GM12878 (cell line): ENCODE results near the gene GDA. TPM values are rescaled to one million over a fixed set of nuclear protein-coding genes. Genes with fewer than 3 reads are reported as not detected.

Experiments
- ATAC-seq: fragments of 200-7000 bp; cut with Tn5 transposase; 3 replicates; pipeline ENCODE4 v1.9.1; 2020; ENCODE audit warnings: mild to moderate bottlenecking, moderate library complexity
- BruUV-seq: library from RNA; stranded (reverse); fragments of 400-500 nt; replicated peaks from 2 replicates; lab custom pipeline; 2021; lab: Mats Ljungman, UMichigan
- CTCF ChIA-PET: fragments of 300-600 bp; sonication (Branson Sonifier 250); formaldehyde crosslinking; extraction: SDS; loops from one replicate; lab custom pipeline; 2021; ENCODE audit warnings: inconsistent platforms; lab: Yijun Ruan, JAX
- POLR2A ChIA-PET: fragments of 350-600 bp; formaldehyde crosslinking; extraction: SDS; loops from one replicate; lab custom pipeline; 2021; ENCODE audit warnings: inconsistent platforms; lab: Charles Lee
- RAD21 ChIA-PET: fragments of 300-600 bp; sonication (Branson Sonifier 250); formaldehyde crosslinking; loops from one replicate; lab custom pipeline; 2023; ENCODE audit warnings: antibody characterized with exemption; ENCODE audit not compliant: unreplicated experiment; lab: Charles Lee
- SMC1A ChIA-PET: fragments of 300-600 bp; sonication (Branson Sonifier 250); formaldehyde crosslinking; loops from one replicate; lab custom pipeline; 2023; ENCODE audit not compliant: unreplicated experiment, uncharacterized antibody; lab: Charles Lee
- DNase-seq: peaks from one replicate; pipeline ENCODE4 v3.0.0-alpha.2; 2011; ENCODE audit warnings: low read depth, low spot score
- FAIRE-seq: peaks from 3 replicates; lab custom pipeline; 2011; peaks lifted over from hg19 to GRCh38; lab: Jason Lieb, UNC
- H2AFZ ChIP-seq: 2 replicates; pipeline ENCODE4 v1.6.0; 2011; ENCODE audit warnings: low read depth, low read length, control low read depth; ENCODE audit not compliant: control insufficient read depth
- H3K27ac ChIP-seq: 2 replicates; pipeline ENCODE4 v1.5.1; 2011; ENCODE audit warnings: control low read depth; ENCODE audit not compliant: control insufficient read depth, insufficient read depth
- H3K27me3 ChIP-seq, 2 experiments: replicated peaks in 1 of 2; 2 replicates each; pipeline versions ENCODE4 v1.6.0 to v1.6.1; 2011; ENCODE audit warnings: low read length in 1 of 2; ENCODE audit not compliant: control insufficient read depth in 2 of 2, insufficient read depth in 2 of 2
- H3K36me3 ChIP-seq, 2 experiments: 2 replicates each; pipeline ENCODE4 v1.5.1; 2011; ENCODE audit warnings: low read length in 1 of 2; ENCODE audit not compliant: control insufficient read depth in 2 of 2, insufficient read depth in 2 of 2
- H3K4me1 ChIP-seq: 2 replicates; pipeline ENCODE4 v1.6.1; 2011; ENCODE audit warnings: mild to moderate bottlenecking, low read length, moderate library complexity, mixed read lengths; ENCODE audit not compliant: control insufficient read depth, insufficient read depth
- H3K4me2 ChIP-seq: 2 replicates; pipeline ENCODE4 v1.6.0; 2011; ENCODE audit warnings: control low read depth; ENCODE audit not compliant: control insufficient read depth, insufficient read depth
- H3K4me3 ChIP-seq: fragments of 200-600 bp; sonication (generic); 2 replicates; pipeline ENCODE4 v1.5.1; 2016
- H3K79me2 ChIP-seq: 2 replicates; pipeline ENCODE4 v1.6.0; 2011; ENCODE audit warnings: low read length; ENCODE audit not compliant: control insufficient read depth, insufficient read depth
- H3K9ac ChIP-seq: 2 replicates; pipeline ENCODE4 v1.8.0; 2011; ENCODE audit warnings: low read length, control low read depth, mixed read lengths; ENCODE audit not compliant: control insufficient read depth, insufficient read depth
- H3K9me3 ChIP-seq: replicated peaks from 3 replicates; pipeline ENCODE4 v1.5.1; 2011; ENCODE audit warnings: mild to moderate bottlenecking, low read length; ENCODE audit not compliant: control insufficient read depth, insufficient read depth
- H4K20me1 ChIP-seq: 2 replicates; pipeline ENCODE4 v1.6.0; 2011; ENCODE audit not compliant: control insufficient read depth, insufficient read depth
- CHD1 ChIP-seq: IDR thresholded peaks from 2 replicates; pipeline ENCODE4 v1.6.1; 2012; ENCODE audit warnings: low read depth, low read length, improper control_type of control experiment
- CREM ChIP-seq: IDR thresholded peaks from 2 replicates; pipeline ENCODE4 v1.6.1; 2014; ENCODE audit warnings: antibody characterized with exemption, low read depth
- TCF3 ChIP-seq: IDR thresholded peaks from 2 replicates; pipeline ENCODE4 v1.6.1; 2012; ENCODE audit warnings: low read depth, mild to moderate bottlenecking, low read length, borderline replicate concordance; ENCODE audit not compliant: insufficient read depth
- WGBS: methylation state at CpG from one replicate; pipeline ENCODE4 v1.1.6; 2016; ENCODE audit warnings: low lambda C conversion rate; ENCODE audit not compliant: insufficient replicate concordance, insufficient coverage; ENCODE audit errors: missing lambda C conversion rate; 5-methylcytosine and 5-hydroxymethylcytosine counted together
- in situ Hi-C: fragments of 300-500 bp; cut with MboI; formaldehyde crosslinking; loops from 9 replicates; pipeline ENCODE4 v1.14.3; 2018; ENCODE audit warnings: mixed read lengths
- intact Hi-C: fragments of 100-400 bp; cut with micrococcal nuclease; formaldehyde crosslinking; loops from one replicate; pipeline ENCODE4 v1.14.2; 2022; ENCODE audit not compliant: unreplicated experiment
- polyA plus RNA-seq, 11 experiments: library from polyadenylated mRNA; depleted of rRNA in 4 of 11; unstranded in 6 of 11; stranded (reverse) in 5 of 11; fragments of >200 nt; fragmentation: Nextera tagmentation in 4 of 11; fragmentation: Illumina TruSeq in 1 of 11; extraction: Ambion mirVana in 4 of 11; extraction: Trizol in 1 of 11; gene quantifications; 1 replicate in 1 of 11; 2 replicates in 10 of 11; pipeline versions ENCODE4 v1.2.1 to v1.2.3, GENCODE V29; 2011 to 2016; ENCODE audit warnings: inconsistent platforms in 2 of 11, missing spikeins in 2 of 11, low read depth in 1 of 11
- total RNA-seq, 4 experiments: library from RNA; depleted of rRNA in 3 of 4; stranded (reverse); fragments of >200 nt in 3 of 4; fragmentation: Illumina TruSeq in 1 of 4; extraction: Trizol in 1 of 4; gene quantifications; 2 replicates each; pipeline versions ENCODE4 v1.2.1 to v1.2.3, GENCODE V29; 2013 to 2021
- TF ChIP-seq, protein P1 (sequence below): IDR thresholded peaks from 2 replicates; pipeline ENCODE4 v1.6.1; 2012; ENCODE audit warnings: low read depth, low read length, improper control_type of control experiment
- TF ChIP-seq, protein P2 (sequence below): fragments of 450-650 bp; IDR thresholded peaks from 2 replicates; pipeline ENCODE4 v1.6.1; 2016; ENCODE audit warnings: mild to moderate bottlenecking, moderate library complexity, borderline replicate concordance

The GDA gene
- total and polyA plus RNA-seq, 10 of the 15 experiments (the other 5 are each of a cell fraction or from before 2014, with no cell fraction given): 0.19 to 17.9 (median 0.48) TPM; not detected in 2

DNA sequence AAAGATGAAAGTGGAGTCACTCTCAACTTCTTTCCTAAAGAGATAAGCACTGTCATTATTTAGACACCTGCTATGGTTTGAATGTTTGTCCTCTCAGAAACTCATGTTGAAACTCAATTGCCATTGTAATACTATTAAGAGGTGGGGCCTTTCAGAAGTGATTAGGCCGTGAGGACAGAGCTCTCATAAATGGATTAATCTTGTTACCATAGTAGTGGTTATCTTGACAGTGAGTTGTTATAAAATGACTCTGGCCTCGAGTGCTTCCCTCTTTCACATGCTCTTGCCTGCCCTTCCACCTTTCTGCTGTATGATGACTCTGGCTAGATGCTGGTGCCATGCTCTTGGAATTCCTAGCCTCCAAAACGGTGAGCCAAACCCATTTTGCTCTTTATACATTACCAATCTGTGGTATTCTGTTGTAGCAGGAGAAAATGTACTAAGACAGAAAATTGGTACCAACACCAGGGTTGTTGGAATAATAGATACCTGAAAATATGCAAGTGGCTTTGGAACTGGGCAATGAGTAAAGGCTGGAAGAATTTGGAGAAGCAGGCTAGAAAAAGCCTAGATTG lies 38.0 kb downstream of the GDA start:
- FAIRE-seq: peak; percentile 27
- Histone ChIP-seq H3K4me3 (no peak overlapping the region), H3K4me1 (no peaks in the 10 kb centered on the region), H3K27me3 (no peaks in the 10 kb centered on the region)
- no peak for DNase-seq
- SMC1A ChIA-PET: no interaction called here
- TF ChIP-seq, protein P1, sequence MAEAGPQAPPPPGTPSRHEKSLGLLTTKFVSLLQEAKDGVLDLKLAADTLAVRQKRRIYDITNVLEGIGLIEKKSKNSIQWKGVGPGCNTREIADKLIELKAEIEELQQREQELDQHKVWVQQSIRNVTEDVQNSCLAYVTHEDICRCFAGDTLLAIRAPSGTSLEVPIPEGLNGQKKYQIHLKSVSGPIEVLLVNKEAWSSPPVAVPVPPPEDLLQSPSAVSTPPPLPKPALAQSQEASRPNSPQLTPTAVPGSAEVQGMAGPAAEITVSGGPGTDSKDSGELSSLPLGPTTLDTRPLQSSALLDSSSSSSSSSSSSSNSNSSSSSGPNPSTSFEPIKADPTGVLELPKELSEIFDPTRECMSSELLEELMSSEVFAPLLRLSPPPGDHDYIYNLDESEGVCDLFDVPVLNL: no peak
- TF ChIP-seq CREM (no peak), CHD1 (no peak), TCF3 (no peak)
- TF ChIP-seq, protein P2, sequence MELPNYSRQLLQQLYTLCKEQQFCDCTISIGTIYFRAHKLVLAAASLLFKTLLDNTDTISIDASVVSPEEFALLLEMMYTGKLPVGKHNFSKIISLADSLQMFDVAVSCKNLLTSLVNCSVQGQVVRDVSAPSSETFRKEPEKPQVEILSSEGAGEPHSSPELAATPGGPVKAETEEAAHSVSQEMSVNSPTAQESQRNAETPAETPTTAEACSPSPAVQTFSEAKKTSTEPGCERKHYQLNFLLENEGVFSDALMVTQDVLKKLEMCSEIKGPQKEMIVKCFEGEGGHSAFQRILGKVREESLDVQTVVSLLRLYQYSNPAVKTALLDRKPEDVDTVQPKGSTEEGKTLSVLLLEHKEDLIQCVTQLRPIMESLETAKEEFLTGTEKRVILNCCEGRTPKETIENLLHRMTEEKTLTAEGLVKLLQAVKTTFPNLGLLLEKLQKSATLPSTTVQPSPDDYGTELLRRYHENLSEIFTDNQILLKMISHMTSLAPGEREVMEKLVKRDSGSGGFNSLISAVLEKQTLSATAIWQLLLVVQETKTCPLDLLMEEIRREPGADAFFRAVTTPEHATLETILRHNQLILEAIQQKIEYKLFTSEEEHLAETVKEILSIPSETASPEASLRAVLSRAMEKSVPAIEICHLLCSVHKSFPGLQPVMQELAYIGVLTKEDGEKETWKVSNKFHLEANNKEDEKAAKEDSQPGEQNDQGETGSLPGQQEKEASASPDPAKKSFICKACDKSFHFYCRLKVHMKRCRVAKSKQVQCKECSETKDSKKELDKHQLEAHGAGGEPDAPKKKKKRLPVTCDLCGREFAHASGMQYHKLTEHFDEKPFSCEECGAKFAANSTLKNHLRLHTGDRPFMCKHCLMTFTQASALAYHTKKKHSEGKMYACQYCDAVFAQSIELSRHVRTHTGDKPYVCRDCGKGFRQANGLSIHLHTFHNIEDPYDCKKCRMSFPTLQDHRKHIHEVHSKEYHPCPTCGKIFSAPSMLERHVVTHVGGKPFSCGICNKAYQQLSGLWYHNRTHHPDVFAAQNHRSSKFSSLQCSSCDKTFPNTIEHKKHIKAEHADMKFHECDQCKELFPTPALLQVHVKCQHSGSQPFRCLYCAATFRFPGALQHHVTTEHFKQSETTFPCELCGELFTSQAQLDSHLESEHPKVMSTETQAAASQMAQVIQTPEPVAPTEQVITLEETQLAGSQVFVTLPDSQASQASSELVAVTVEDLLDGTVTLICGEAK: no peak
- TF ChIP-seq, all 136 proteins: peak for 0
- H3K27ac ChIP-seq: no peak overlapping the region
- H3K9me3 ChIP-seq: no peaks in the 10 kb centered on the region
- ChIA-PET RAD21 (interaction anchor here (0.9 kb wide), 1 partner anchor 85 kb away, joined by 4 read pairs; no protein-coding TSS in a partner anchor), CTCF (interaction anchor here (0.7 kb wide), 1 partner anchor 16 kb away, joined by 3 read pairs; no protein-coding TSS in a partner anchor), POLR2A (no interaction called here)
- WGBS: 2% methylated on average over 3 of the region's 3 CpGs
- in situ Hi-C loops (no loop called here), intact Hi-C loops (no loop called here)
- H4K20me1 ChIP-seq: no peaks in the 10 kb centered on the region
- BruUV-seq: no TSS peak
- H3K9ac ChIP-seq: no peak overlapping the region
- no peak overlapping the region for H3K4me2 ChIP-seq
- ATAC-seq: peak; percentile 50
- H2AFZ ChIP-seq: no peak overlapping the region
- no peaks in the 10 kb centered on the region for H3K36me3 ChIP-seq
- H3K79me2 ChIP-seq: no peaks in the 10 kb centered on the region
